GM23338 (cell line): ENCODE results near the gene HECTD2. TPM values are rescaled to one million over a fixed set of nuclear protein-coding genes. Genes with fewer than 3 reads are reported as not detected.

ENCODE experiments used
- ATAC-seq: fragments of 200-7000 bp; cut with Tn5 transposase; 3 replicates; pipeline ENCODE4 v1.9.1; 2020
- DNase-seq: peaks from one replicate; pipeline ENCODE4 v3.0.0-alpha.2; 2015; ENCODE audit warnings: low spot score
- H2AFZ ChIP-seq: fragments of 200-600 bp; sonication (generic); 2 replicates; pipeline ENCODE4 v1.8.0; 2016; ENCODE audit warnings: antibody characterized with exemption, mild to moderate bottlenecking, moderate library complexity
- H3F3A ChIP-seq: fragments of 200-600 bp; sonication (generic); replicated peaks from 2 replicates; pipeline ENCODE4 v1.8.0; 2017; ENCODE audit warnings: antibody characterized with exemption, mixed run types, low read depth
- H3K27ac ChIP-seq: fragments of 200-600 bp; sonication (generic); 2 replicates; pipeline ENCODE4 v1.6.1; 2016; ENCODE audit warnings: low read depth
- H3K27me3 ChIP-seq: fragments of 200-600 bp; sonication (generic); 2 replicates; pipeline ENCODE4 v1.8.0; 2016; ENCODE audit warnings: mild to moderate bottlenecking, mixed run types, moderate library complexity; ENCODE audit not compliant: insufficient read depth
- H3K36me3 ChIP-seq: fragments of 200-600 bp; sonication (generic); 2 replicates; pipeline ENCODE4 v1.8.0; 2016; ENCODE audit warnings: mild to moderate bottlenecking; ENCODE audit not compliant: insufficient read depth
- H3K4me1 ChIP-seq: fragments of 200-600 bp; sonication (generic); 2 replicates; pipeline ENCODE4 v1.8.0; 2016; ENCODE audit warnings: mild to moderate bottlenecking, moderate library complexity; ENCODE audit not compliant: insufficient read depth
- H3K4me2 ChIP-seq: fragments of 200-600 bp; sonication (generic); 2 replicates; pipeline ENCODE4 v1.7.1; 2017; ENCODE audit warnings: mixed run types
- H3K4me3 ChIP-seq: fragments of 200-600 bp; sonication (generic); 2 replicates; pipeline ENCODE4 v1.6.1; 2016; ENCODE audit warnings: mixed run types
- H3K79me2 ChIP-seq: fragments of 200-600 bp; sonication (generic); replicated peaks from 2 replicates; pipeline ENCODE4 v1.8.0; 2017; ENCODE audit warnings: mild to moderate bottlenecking; ENCODE audit not compliant: insufficient read depth
- H3K9me2 ChIP-seq: fragments of 200-600 bp; sonication (generic); 2 replicates; pipeline ENCODE4 v1.8.0; 2017; ENCODE audit not compliant: insufficient read depth
- H4K20me1 ChIP-seq: fragments of 200-600 bp; sonication (generic); replicated peaks from 2 replicates; pipeline ENCODE4 v1.8.0; 2017; ENCODE audit warnings: mild to moderate bottlenecking; ENCODE audit not compliant: insufficient read depth
- H3K27ac Mint-ChIP-seq: 2 replicates; pipeline ENCODE4 v1.8.0; 2020; ENCODE audit warnings: inconsistent platforms, mild to moderate bottlenecking, moderate library complexity, mixed read lengths
- H3K27me3 Mint-ChIP-seq: 3 replicates; pipeline ENCODE4 v1.8.0; 2022; ENCODE audit warnings: low read depth, mild to moderate bottlenecking, moderate library complexity, mixed read lengths, inconsistent platforms; ENCODE audit not compliant: insufficient read depth, poor library complexity
- H3K36me3 Mint-ChIP-seq: 3 replicates; pipeline ENCODE4 v1.8.0; 2021; ENCODE audit warnings: low read depth, mild to moderate bottlenecking, inconsistent platforms, moderate library complexity, mixed read lengths
- H3K4me1 Mint-ChIP-seq: 3 replicates; pipeline ENCODE4 v1.8.0; 2020; ENCODE audit warnings: mild to moderate bottlenecking, inconsistent platforms, mixed read lengths
- H3K4me3 Mint-ChIP-seq: 3 replicates; pipeline ENCODE4 v1.8.0; 2021; ENCODE audit warnings: moderate library complexity, mild to moderate bottlenecking, inconsistent platforms, mixed read lengths
- H3K9me3 Mint-ChIP-seq: 3 replicates; pipeline ENCODE4 v1.8.0; 2020; ENCODE audit warnings: moderate library complexity, mild to moderate bottlenecking, inconsistent platforms, mixed read lengths
- NANOG ChIP-seq: IDR thresholded peaks from 2 replicates; pipeline ENCODE4 v1.6.1; 2016; ENCODE audit warnings: antibody characterized with exemption, borderline replicate concordance
- REST ChIP-seq: IDR thresholded peaks from one replicate; pipeline ENCODE4 v1.6.1; 2018; ENCODE audit warnings: antibody characterized with exemption; ENCODE audit not compliant: unreplicated experiment
- STAT1 ChIP-seq: IDR thresholded peaks from one replicate; pipeline ENCODE4 v1.6.1; 2016; ENCODE audit warnings: antibody characterized with exemption; ENCODE audit not compliant: unreplicated experiment
- ZNF114 ChIP-seq: fragments of 250-450 bp; sonication (Bioruptor Pico); IDR thresholded peaks from 2 replicates; pipeline ENCODE4 v1.5.0; 2020; ENCODE audit warnings: mild to moderate bottlenecking, moderate library complexity
- polyA plus RNA-seq: library from polyadenylated mRNA; unstranded; fragments of >200 nt; fragmentation: Nextera tagmentation; extraction: Ambion mirVana; gene quantifications from 2 replicates; pipeline ENCODE4 v1.2.1, GENCODE V29; 2016
- total RNA-seq: library from RNA; depleted of rRNA; stranded (reverse); fragments of >200 nt; shearing (Covaris generic); gene quantifications from 2 replicates; pipeline ENCODE4 v1.2.3, GENCODE V29; 2014
- TF ChIP-seq, protein P1 (sequence below): fragments of 250-450 bp; sonication (Bioruptor Pico); IDR thresholded peaks from 2 replicates; pipeline ENCODE4 v1.5.0; 2020; ENCODE audit warnings: mild to moderate bottlenecking, moderate library complexity

Gene HECTD2
- total and polyA plus RNA-seq, 2 experiments from 2014 or later, result 8.5 to 14.4 TPM

DNA sequence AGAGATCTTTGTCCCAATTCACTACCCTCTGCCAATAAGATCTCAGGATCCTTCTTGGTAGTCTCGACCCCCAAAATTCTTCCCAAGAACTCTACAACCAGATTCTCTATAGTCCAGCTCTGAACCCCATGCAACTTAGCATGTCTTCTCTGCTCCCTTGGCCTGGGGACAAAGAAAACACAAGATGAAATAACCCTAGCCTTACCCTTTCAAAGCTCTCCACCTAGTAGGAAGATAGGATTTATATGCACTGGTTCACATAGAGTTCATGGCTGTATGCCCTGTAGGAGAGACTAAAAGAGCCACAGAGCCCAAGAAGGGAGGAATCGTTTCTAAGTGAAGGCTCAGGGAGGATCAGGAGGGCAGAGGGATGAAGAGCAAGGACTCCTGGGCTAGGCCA lies 126.6 kb downstream of the HECTD2 start (continued):
- TF ChIP-seq, protein P1, sequence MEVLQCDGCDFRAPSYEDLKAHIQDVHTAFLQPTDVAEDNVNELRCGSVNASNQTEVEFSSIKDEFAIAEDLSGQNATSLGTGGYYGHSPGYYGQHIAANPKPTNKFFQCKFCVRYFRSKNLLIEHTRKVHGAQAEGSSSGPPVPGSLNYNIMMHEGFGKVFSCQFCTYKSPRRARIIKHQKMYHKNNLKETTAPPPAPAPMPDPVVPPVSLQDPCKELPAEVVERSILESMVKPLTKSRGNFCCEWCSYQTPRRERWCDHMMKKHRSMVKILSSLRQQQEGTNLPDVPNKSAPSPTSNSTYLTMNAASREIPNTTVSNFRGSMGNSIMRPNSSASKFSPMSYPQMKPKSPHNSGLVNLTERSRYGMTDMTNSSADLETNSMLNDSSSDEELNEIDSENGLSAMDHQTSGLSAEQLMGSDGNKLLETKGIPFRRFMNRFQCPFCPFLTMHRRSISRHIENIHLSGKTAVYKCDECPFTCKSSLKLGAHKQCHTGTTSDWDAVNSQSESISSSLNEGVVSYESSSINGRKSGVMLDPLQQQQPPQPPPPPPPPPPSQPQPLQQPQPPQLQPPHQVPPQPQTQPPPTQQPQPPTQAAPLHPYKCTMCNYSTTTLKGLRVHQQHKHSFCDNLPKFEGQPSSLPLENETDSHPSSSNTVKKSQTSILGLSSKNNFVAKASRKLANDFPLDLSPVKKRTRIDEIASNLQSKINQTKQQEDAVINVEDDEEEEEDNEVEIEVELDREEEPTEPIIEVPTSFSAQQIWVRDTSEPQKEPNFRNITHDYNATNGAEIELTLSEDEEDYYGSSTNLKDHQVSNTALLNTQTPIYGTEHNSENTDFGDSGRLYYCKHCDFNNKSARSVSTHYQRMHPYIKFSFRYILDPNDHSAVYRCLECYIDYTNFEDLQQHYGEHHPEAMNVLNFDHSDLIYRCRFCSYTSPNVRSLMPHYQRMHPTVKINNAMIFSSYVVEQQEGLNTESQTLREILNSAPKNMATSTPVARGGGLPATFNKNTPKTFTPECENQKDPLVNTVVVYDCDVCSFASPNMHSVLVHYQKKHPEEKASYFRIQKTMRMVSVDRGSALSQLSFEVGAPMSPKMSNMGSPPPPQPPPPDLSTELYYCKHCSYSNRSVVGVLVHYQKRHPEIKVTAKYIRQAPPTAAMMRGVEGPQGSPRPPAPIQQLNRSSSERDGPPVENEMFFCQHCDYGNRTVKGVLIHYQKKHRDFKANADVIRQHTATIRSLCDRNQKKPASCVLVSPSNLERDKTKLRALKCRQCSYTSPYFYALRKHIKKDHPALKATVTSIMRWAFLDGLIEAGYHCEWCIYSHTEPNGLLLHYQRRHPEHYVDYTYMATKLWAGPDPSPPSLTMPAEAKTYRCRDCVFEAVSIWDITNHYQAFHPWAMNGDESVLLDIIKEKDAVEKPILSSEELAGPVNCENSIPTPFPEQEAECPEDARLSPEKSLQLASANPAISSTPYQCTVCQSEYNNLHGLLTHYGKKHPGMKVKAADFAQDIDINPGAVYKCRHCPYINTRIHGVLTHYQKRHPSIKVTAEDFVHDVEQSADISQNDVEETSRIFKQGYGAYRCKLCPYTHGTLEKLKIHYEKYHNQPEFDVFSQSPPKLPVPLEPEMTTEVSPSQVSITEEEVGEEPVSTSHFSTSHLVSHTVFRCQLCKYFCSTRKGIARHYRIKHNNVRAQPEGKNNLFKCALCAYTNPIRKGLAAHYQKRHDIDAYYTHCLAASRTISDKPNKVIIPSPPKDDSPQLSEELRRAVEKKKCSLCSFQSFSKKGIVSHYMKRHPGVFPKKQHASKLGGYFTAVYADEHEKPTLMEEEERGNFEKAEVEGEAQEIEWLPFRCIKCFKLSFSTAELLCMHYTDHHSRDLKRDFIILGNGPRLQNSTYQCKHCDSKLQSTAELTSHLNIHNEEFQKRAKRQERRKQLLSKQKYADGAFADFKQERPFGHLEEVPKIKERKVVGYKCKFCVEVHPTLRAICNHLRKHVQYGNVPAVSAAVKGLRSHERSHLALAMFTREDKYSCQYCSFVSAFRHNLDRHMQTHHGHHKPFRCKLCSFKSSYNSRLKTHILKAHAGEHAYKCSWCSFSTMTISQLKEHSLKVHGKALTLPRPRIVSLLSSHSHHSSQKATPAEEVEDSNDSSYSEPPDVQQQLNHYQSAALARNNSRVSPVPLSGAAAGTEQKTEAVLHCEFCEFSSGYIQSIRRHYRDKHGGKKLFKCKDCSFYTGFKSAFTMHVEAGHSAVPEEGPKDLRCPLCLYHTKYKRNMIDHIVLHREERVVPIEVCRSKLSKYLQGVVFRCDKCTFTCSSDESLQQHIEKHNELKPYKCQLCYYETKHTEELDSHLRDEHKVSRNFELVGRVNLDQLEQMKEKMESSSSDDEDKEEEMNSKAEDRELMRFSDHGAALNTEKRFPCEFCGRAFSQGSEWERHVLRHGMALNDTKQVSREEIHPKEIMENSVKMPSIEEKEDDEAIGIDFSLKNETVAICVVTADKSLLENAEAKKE (CRISPR knock-in tag), result no peak

DNA sequence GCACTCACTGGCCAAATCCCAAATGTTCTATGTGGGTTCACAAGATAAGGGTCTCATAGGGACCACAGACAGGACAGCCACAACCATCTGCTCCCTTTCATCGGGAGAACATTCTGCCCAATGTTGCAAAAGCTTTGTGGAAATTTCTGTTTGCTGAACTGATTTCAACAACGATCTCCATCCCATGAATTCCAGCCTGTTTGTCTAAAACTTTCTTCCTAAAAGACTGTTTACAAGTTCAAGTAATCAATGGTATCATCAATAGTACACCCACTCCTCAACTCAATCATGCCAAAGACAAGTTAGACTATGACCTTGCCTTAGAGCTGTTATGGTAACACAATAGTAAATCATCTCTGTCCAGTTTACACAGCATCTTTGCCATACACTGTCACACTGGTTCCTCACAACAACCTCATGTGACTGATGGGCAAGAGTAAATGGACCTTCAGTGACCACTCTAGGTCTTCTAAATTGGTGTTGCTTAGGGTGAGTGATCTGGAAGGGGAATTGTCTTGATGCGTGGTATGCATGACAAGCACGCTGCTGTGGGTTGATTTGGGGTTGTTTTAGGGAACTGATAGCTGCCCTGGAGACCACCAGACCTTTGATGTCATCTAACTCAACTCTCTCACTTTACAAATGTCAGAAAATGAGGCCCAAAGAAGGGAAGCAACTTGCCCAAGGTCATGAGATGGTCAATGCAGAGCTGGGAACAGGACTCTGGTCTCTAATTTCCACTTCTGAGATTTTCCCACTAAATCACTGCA lies 127.7 kb downstream of the HECTD2 start:
- ATAC-seq, result no peak
- no peaks in the 10 kb centered on the region for H3K4me1 Mint-ChIP-seq
- TF ChIP-seq REST (no peak), NANOG (no peak), STAT1 (no peak), ZNF114 (no peak)

More for the DNA sequence above, 127.7 kb downstream of the HECTD2 start:
- Histone ChIP-seq H3K9me2 (peaks cover 8% of the 10 kb centered on the region; the same call in 1 of the 2 replicates), H3K79me2 (no peaks in the 10 kb centered on the region), H4K20me1 (no peaks in the 10 kb centered on the region), H2AFZ (no peak overlapping the region), H3K27me3 (no peaks in the 10 kb centered on the region), H3K4me1 (no peaks in the 10 kb centered on the region), H3K27ac (no peak overlapping the region), H3K36me3 (no peaks in the 10 kb centered on the region), H3K4me2 (no peak overlapping the region), H3F3A (no peaks in the 10 kb centered on the region), H3K4me3 (no peak overlapping the region)
- no peak overlapping the region for H3K27ac Mint-ChIP-seq
- no peaks in the 10 kb centered on the region for H3K27me3 Mint-ChIP-seq
- no peak for DNase-seq
- H3K9me3 Mint-ChIP-seq, result peaks cover 18% of the 10 kb centered on the region
- no peaks in the 10 kb centered on the region; the same call in 2 of the 3 replicates for H3K36me3 Mint-ChIP-seq
- no peak overlapping the region for H3K4me3 Mint-ChIP-seq
